ENCODE results near the gene CSNK2B.
A peak's percentile ranks its signal among the peaks of the same experiment; 100 is the strongest.

CSNK2B gene

DNA sequence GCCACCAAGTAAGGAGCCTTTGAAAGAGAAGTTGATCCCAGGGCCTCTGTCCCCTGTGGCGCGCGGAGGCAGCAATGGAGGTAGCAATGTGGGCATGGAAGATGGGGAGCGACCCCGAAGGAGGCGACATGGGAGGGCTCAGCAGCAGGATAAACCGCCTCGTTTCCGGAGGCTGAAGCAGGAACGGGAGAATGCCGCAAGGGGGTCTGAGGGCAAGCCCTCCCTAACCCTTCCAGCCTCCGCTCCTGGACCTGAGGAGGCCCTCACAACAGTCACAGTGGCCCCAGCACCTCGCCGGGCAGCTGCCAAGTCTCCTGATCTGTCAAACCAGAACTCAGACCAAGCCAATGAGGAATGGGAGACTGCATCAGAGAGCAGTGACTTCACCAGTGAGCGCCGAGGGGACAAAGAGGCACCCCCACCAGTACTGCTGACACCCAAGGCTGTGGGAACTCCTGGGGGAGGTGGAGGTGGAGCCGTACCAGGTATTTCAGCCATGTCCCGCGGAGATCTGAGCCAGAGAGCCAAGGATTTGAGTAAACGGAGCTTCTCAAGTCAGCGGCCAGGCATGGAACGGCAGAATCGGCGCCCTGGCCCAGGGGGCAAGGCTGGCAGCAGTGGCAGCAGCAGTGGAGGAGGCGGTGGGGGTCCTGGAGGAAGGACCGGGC lies 33.5 kb upstream of the CSNK2B start:
- Mint-ChIP-seq H3K36me3 (peaks cover 21% of the 10 kb centered on the region), H3K4me1 (peaks cover 3% of the 10 kb centered on the region), H3K9me3 (no peaks in the 10 kb centered on the region), H3K27ac (no peak overlapping the region), H3K27me3 (no peaks in the 10 kb centered on the region), H3K4me3 (no peak overlapping the region)

DNA sequence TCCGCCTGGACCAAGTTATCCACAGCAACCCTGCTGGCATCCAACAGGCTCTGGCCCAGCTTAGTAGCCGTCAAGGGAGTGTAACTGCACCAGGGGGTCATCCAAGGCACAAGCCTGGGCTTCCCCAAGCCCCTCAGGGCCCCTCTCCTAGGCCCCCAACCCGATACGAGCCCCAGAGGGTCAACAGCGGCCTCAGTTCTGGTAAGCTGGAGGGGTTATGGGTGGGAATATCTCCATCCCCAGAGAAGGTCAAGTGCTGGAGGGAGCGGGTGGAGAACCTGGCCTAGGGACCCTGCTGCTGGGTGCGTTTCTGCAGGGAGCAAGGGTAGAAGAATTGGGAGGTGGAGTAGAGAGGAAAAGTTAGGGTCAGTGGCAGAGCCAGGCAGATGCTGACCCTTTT lies 32.4 kb upstream of the CSNK2B start:
- Mint-ChIP-seq H3K27ac (no peak overlapping the region), H3K9me3 (no peaks in the 10 kb centered on the region), H3K4me1 (no peaks in the 10 kb centered on the region), H3K36me3 (peaks cover 18% of the 10 kb centered on the region), H3K4me3 (no peak overlapping the region), H3K27me3 (no peaks in the 10 kb centered on the region)

DNA sequence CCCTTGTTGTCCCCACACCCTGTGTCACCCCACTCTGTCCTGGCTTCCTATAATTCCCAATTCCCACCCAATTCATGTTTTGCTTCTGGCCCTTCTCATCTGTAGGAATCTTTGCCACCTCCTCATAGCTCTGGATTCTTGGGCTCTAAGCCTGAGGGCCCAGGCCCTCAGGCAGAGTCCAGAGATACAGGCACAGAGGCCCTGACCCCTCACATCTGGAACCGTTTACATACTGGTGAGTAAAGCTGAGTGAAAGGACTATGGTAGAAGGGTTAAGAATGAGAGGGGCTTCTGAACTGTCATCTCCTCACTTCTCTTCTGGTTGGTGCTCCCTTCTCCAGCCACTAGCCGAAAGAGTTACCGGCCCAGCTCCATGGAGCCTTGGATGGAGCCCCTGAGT lies 31.7 kb upstream of the CSNK2B start:
- no peak overlapping the region for H3K27ac Mint-ChIP-seq
- H3K9me3 Mint-ChIP-seq = no peaks in the 10 kb centered on the region
- no peak overlapping the region for H3K4me3 Mint-ChIP-seq
- no peaks in the 10 kb centered on the region for H3K27me3 Mint-ChIP-seq
- peaks cover 20% of the 10 kb centered on the region for H3K36me3 Mint-ChIP-seq
- H3K4me1 Mint-ChIP-seq = no peaks in the 10 kb centered on the region

DNA sequence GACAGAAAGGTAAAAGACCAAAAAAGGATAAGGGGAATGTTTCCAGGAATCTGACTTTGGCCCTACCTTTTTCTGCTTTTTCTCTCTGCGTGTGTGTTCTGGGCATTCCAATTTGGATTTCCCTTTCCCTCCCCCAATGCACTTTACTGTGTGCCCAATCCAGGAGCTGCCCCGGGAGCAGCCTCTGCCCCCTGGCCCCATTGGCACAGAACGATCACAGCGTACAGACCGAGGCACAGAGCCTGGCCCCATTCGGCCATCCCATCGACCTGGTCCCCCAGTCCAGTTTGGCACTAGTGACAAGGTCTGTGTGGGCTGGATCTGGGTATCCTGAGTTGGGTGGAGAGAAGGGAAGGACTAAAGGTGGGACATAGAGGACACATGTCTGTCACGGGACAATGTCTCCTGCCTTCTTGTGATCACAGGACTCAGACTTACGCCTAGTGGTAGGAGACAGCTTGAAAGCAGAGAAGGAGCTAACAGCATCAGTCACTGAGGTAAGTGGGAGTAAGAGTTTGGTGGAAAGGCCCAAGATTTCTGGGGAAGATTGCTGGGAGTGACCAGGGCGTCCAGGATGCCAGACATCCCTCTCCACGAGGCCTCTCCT lies 30.8 kb upstream of the CSNK2B start:
- Mint-ChIP-seq H3K36me3 (peaks cover 19% of the 10 kb centered on the region), H3K4me3 (no peak overlapping the region), H3K9me3 (no peaks in the 10 kb centered on the region), H3K4me1 (no peaks in the 10 kb centered on the region), H3K27me3 (no peaks in the 10 kb centered on the region), H3K27ac (peak overlapping the region; percentile 41)

DNA sequence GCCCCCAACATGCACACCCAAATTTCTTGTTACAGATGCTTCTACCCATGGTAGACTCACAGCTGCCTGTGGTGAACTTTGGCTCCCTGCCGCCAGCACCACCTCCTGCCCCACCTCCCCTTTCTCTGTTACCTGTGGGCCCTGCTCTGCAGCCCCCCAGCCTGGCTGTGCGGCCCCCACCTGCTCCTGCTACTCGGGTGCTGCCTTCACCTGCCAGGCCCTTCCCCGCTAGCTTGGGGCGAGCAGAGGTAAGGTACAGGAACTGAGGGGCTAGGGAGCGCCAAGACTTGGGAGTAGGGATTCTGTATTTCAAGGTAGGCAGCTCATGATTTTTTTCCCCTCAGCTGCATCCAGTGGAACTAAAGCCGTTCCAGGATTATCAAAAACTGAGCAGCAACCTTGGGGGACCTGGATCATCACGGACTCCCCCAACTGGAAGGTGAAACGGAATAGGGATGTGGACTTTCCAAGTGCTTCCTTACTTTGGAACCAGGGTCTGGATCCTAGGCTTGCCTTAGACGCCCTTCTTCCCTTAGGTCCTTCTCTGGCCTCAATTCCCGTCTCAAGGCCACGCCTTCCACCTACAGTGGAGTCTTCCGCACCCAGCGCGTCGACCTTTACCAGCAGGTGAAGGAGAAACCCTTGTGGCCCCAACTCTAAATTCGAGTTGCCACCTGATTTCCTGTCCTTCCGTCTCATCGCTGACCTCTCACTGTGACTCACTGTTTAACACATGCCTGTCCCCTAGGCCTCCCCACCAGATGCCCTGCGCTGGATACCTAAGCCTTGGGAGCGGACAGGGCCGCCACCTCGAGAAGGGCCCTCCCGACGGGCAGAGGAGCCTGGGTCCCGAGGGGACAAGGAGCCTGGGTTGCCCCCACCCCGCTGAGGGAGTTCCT lies 28.9 kb upstream of the CSNK2B start:
- no peak overlapping the region for H3K27ac Mint-ChIP-seq
- H3K36me3 Mint-ChIP-seq = peaks cover 13% of the 10 kb centered on the region
- no peaks in the 10 kb centered on the region for H3K9me3 Mint-ChIP-seq
- no peaks in the 10 kb centered on the region for H3K4me1 Mint-ChIP-seq
- H3K27me3 Mint-ChIP-seq = no peaks in the 10 kb centered on the region
- no peak overlapping the region for H3K4me3 Mint-ChIP-seq

DNA sequence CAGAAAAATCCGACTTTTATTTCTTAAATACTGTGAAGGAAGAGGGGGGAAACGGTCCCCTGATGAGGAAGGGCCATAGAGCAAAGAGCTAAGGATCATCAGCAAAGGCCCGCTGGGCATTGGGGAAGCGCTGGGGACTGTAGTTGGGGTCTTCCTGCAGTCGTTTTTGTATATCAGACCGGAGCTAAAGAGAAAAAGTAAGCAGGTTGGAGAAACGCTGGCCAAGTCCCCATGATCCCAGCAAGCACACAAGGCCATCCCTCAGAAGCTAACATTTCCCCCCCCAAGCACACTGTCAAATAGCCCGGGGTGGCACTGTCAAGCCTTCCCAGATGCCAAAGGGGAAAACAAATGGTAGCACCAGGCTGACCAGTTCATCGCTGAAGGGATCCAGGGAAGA lies 26.8 kb upstream of the CSNK2B start:
- no peaks in the 10 kb centered on the region for H3K27me3 Mint-ChIP-seq
- no peaks in the 10 kb centered on the region for H3K9me3 Mint-ChIP-seq
- no peaks in the 10 kb centered on the region for H3K4me1 Mint-ChIP-seq
- peaks cover 11% of the 10 kb centered on the region for H3K36me3 Mint-ChIP-seq
- peak overlapping the region; percentile 46 for H3K27ac Mint-ChIP-seq
- no peak overlapping the region for H3K4me3 Mint-ChIP-seq

DNA sequence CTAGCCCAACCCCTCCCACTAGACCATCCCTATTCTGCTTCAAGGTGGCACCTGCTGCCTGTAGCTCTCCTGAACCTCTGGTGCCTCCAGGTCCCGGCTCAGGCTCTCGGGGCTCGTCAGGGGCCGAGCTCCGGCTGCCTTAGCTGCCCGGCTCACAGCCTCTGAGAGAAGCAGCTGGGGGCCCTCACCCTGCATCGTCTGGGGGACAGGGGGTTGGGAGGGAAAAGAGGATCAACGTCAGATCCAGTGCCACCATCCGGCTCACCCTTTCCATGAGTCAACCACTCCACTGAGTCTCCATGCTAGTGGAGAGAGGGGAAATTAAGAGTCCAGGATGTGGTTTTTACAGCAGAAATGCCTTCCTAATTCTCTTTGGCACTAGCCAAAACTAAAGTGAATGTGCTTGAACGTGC lies 26.4 kb upstream of the CSNK2B start:
- Mint-ChIP-seq H3K4me1 (no peaks in the 10 kb centered on the region), H3K36me3 (peaks cover 11% of the 10 kb centered on the region), H3K4me3 (no peak overlapping the region), H3K27ac (no peak overlapping the region), H3K27me3 (no peaks in the 10 kb centered on the region), H3K9me3 (no peaks in the 10 kb centered on the region)

DNA sequence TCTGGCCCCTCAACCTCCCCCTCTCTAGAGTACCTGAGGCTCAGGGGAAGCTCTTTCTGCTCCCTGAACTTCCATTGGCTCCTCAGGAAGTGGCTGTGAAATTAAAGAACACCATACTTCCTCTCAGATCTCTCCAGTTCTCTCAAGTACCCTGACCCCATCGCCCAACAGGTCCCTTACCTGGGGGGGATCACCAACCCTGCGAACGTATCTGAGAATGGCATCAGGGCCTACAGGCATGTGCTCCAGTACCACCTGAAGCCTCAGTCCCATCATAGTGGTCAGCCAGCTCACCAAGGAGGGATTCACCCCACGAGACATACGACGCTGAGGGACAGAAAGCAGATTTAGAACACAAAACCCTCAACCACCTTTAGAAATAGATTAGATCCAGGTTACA lies 25.3 kb upstream of the CSNK2B start:
- Mint-ChIP-seq H3K4me1 (peaks cover 5% of the 10 kb centered on the region), H3K27ac (peak overlapping the region; percentile 27), H3K36me3 (peaks cover 11% of the 10 kb centered on the region), H3K9me3 (no peaks in the 10 kb centered on the region), H3K27me3 (no peaks in the 10 kb centered on the region), H3K4me3 (no peak overlapping the region)

DNA sequence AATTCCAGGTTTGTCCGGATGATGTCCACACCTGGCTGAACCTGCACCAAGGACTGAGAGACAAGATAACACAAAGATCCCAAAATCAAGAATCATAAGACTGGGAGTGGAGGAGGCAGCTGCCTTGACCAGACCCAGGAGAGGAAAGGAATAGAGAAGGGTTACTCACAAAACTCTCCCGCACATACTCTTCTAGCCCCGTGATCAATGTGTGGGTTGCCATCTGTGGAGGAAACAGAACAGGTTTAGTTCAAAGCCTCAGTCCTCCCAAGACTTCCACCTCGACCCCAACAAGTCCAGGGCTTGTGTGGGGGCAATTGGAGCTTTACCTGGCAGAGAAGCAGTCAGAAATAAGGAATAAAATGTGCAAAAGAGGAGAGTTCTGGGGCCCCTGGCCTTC lies 24.5 kb upstream of the CSNK2B start:
- Mint-ChIP-seq H3K9me3 (no peaks in the 10 kb centered on the region), H3K36me3 (peaks cover 9% of the 10 kb centered on the region), H3K4me1 (peaks cover 5% of the 10 kb centered on the region), H3K27me3 (no peaks in the 10 kb centered on the region), H3K27ac (no peak overlapping the region), H3K4me3 (no peak overlapping the region)

DNA sequence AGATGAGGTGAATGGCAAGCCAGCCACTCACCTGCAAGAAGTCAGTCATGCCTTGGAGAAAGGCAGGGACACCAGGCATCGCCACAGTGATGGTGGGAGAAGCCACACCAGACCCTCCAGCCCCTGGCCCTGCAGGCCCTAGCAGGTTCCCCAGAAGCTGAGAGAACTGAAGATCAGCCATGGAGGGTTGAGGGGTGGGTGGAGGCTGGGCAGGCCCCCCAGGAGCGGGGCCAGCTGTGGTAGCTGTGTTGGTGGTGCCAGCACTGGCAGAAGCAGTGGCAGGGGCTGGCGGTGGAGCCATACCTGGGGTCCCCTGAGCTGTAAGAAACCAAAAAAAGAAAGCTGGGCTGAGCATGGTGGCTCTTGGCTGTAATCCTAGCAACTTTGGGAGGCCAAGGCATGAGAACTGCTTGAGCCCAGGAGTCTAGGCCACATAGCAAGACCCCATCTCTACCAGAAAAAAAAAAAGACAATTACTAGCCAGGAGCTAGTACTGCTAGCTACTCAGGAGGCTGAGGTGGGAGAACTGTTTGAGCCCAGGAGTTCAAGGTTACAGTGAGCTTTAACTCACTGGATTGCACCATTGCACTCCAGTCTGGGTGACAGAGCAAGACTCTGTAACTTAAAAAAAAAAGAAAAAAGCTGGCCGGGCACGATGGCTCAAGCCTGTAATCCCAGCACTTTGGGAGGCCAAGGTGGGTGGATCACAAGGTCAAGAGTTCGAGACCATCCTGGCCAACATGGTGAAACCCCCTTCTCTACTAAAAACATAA lies 22.9 kb upstream of the CSNK2B start:
- Mint-ChIP-seq H3K4me1 (peaks cover 5% of the 10 kb centered on the region), H3K27me3 (no peaks in the 10 kb centered on the region), H3K9me3 (no peaks in the 10 kb centered on the region), H3K27ac (no peak overlapping the region), H3K4me3 (no peak overlapping the region), H3K36me3 (peaks cover 7% of the 10 kb centered on the region)

DNA sequence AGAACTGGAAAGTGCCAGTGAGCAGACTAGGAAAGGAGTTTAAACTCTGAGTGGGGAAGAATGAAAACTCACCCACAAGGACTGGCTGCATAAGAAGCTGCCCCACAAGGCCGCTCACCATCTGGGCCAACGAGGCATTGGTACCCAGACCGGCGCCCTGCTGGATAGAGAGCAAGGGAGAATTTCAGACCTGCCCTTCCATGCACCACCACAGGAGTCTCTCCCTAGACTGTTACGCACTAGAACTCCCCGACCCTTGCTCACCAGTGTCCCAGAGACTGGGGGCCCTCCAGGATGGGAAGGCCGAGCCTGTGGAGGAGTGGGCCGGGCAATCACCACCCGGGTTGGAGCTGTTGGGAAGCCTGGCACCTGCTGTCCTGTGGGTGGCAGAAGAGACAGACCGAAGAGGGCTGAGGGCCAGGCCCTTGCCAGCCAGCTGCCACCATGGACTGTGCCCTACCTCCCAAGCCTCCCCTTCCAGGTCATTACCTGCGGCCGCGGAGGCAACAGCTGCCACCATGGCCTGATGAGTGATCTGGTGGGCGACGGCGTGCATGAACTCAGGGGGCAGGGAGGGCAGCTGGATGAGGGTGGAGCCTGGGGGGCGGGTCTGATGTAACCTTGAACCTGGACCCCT lies 21.9 kb upstream of the CSNK2B start:
- Mint-ChIP-seq H3K4me3 (no peak overlapping the region), H3K27ac (no peak overlapping the region)

DNA sequence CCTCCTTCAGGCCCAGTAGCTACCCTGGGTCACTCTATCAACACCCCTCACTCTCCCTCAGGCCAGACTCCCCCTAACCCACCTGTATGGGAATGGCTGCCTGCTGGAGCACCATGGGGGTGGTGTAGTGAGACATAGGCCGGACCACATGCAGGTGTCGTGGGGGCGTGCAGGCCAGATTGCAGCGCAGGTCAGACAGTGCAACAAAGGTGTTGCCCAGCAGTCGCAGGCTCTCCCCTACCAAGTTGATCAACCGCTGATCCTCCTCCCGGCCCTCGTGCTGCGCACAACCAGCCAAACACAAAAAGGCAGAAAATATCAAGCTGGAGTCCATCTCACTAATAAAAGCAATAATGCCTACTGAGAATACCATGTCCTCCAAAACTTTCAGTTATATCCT lies 20.6 kb upstream of the CSNK2B start:
- Mint-ChIP-seq H3K4me3 (no peak overlapping the region), H3K36me3 (peaks cover 9% of the 10 kb centered on the region), H3K27me3 (no peaks in the 10 kb centered on the region), H3K27ac (no peak overlapping the region), H3K4me1 (peaks cover 20% of the 10 kb centered on the region), H3K9me3 (no peaks in the 10 kb centered on the region)

More for the DNA sequence above, 21.9 kb upstream of the CSNK2B start:
- peaks cover 5% of the 10 kb centered on the region for H3K36me3 Mint-ChIP-seq
- H3K4me1 Mint-ChIP-seq = peaks cover 9% of the 10 kb centered on the region
- H3K27me3 Mint-ChIP-seq = no peaks in the 10 kb centered on the region
- H3K9me3 Mint-ChIP-seq = no peaks in the 10 kb centered on the region

DNA sequence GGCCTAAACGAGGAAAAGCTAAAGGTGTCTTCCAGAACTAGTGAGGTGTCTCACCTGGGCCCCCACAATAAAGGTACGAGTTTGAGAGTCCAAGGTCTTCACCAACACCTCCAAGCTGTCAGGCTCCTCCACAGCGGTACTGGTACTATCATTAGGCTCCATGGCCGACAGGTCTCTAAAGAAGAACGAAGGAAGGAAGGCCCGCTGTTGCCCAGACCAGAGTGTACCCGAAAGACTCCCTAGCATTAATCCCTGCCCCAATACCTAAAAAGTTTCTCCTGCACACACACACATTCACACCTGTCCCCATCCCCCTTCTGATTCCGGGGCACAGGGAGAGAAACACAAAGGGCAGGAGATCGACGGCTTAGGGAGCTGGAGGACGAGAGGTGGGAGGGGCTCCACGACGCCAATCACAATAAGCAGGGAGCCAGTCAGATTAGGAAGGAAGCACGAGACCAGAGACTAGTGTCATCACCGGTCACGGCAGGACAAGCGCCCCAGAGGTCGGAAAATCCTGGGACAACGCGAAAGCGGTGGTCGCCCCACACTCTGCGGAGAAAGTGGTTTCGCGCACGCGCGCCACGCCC lies 14.2 kb upstream of the CSNK2B start:
- H3K36me3 Mint-ChIP-seq = peaks cover 4% of the 10 kb centered on the region
- H3K27ac Mint-ChIP-seq = peak overlapping the region; percentile 99
- no peaks in the 10 kb centered on the region for H3K27me3 Mint-ChIP-seq
- H3K4me3 Mint-ChIP-seq = peak overlapping the region; percentile 93
- H3K9me3 Mint-ChIP-seq = no peaks in the 10 kb centered on the region
- H3K4me1 Mint-ChIP-seq = peaks cover 43% of the 10 kb centered on the region

DNA sequence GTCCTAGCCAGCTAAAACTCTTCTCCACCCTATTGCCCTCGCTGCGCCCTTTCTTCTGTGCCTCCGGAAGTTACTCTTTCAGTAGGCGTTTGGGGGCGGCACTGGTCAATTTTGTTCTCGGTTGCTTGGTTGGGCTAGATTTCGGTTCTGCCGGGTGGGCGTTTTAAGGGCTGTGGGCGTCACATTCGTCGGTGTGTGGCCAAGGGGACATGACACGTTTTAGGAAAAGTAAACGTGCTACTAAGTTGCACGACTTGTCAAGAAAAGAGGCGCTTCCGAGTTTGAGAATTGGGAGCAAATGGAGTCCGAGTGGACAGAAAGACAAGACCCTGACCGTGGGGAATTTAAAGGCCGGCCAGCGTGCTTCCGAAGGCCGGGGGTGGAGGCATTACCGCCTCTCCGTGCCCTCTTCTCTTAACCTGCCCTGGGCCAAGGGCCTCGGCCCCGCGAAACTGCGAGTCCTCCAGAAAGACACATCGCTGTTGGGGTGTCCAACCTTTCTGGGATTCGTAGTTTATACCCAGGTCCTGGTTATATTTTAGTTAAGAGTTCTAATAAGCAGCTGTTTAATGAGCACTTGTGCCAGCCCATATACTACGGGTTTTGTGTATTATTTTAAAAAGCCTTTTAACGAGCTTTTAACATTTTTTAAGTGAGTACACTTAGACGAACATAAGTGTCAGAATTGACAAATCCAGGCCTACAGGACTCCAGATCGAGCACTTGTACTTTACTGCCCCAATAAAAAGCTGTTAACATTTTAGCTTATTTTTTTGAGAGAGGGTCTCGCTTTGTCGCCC lies 12.8 kb upstream of the CSNK2B start:
- H3K4me3 Mint-ChIP-seq = peak overlapping the region; percentile 93
- H3K27ac Mint-ChIP-seq = peak overlapping the region; percentile 99
- H3K27me3 Mint-ChIP-seq = no peaks in the 10 kb centered on the region
- H3K9me3 Mint-ChIP-seq = no peaks in the 10 kb centered on the region
- peaks cover 53% of the 10 kb centered on the region for H3K4me1 Mint-ChIP-seq
- peaks cover 4% of the 10 kb centered on the region for H3K36me3 Mint-ChIP-seq
